SK-N-MC (cell line): Measurements from ENCODE around the gene WDR82.

ENCODE experiments used
- DNase-seq: peaks from one replicate; pipeline ENCODE4 v3.0.0-alpha.2; 2011; ENCODE audit warnings: low read depth, low spot score
- H3K27ac ChIP-seq: fragments of 200-600 bp; sonication (generic); 2 replicates; pipeline ENCODE4 v1.5.1; 2016; ENCODE audit warnings: mixed run types
- H3K36me3 ChIP-seq: fragments of 200-600 bp; sonication (generic); 2 replicates; pipeline ENCODE4 v1.6.1; 2017; ENCODE audit warnings: antibody characterized with exemption, low read length, mixed read lengths; ENCODE audit not compliant: insufficient read depth
- H3K4me3 ChIP-seq: fragments of 200-600 bp; sonication (generic); 2 replicates; pipeline ENCODE4 v1.5.1; 2016
- H3K9ac ChIP-seq: fragments of 200-600 bp; sonication (generic); 2 replicates; pipeline ENCODE4 v1.8.0; 2017; ENCODE audit warnings: mixed run types, mixed read lengths; ENCODE audit not compliant: insufficient read length
- H3K9me3 ChIP-seq: fragments of 200-600 bp; sonication (generic); 2 replicates; pipeline ENCODE4 v1.6.1; 2017; ENCODE audit warnings: low read depth, mild to moderate bottlenecking, antibody characterized with exemption, low read length, moderate library complexity, mixed read lengths
- EZH2 ChIP-seq: fragments of 200-600 bp; sonication (generic); IDR thresholded peaks from one replicate; pipeline ENCODE4 v1.6.1; 2017; ENCODE audit warnings: antibody characterized with exemption
- FOXP2 ChIP-seq: optimal IDR thresholded peaks from 2 replicates; pipeline ENCODE3; 2011; ENCODE audit warnings: mild to moderate bottlenecking, moderate library complexity; ENCODE audit not compliant: insufficient read depth; ENCODE audit errors: extremely low read length, control extremely low read depth
- POLR2AphosphoS5 ChIP-seq: IDR thresholded peaks from 2 replicates; pipeline ENCODE4 v1.6.1; 2012; ENCODE audit warnings: mild to moderate bottlenecking, low read depth, low read length, borderline replicate concordance

The WDR82 gene

DNA sequence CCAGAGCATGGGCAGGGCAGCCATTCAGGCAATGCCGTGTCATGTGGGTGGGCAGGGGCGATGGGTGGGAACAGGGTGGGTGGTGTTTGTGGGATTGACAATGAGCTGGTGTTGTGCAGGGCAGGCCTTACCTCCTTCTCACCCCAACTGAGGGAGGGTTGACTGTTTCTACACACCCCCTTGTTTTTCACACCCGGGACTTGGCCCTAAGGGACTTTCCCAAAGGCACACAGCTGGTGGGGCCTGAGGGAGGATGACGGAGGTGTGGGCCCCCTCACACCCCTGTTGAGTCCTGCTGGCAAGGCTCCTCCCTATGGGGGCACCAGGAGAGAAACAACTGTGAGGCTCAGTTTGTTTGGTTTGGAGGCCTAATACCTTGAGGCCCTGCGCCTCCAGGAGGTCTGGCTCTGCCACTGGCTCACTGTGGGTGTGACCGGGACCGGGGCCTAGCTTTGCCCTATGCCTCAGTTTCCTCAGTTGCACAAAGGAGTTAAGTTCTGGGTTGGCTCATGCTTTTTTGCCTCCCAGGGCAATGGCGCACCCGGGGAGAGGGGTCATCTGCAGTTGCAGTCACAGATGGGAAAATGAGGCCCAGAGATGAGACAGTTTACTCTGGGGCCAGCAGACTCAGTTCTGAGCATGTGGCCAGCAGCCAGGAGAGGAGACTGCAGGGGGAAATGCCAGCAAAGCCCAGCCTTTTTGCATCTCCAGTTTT, 32.6 kb upstream of the WDR82 start:
- H3K9ac ChIP-seq: no peak overlapping the region
- H3K36me3 ChIP-seq: no peaks in the 10 kb centered on the region
- no peak overlapping the region for H3K27ac ChIP-seq
- H3K9me3 ChIP-seq: no peaks in the 10 kb centered on the region
- H3K4me3 ChIP-seq: no peak overlapping the region
- no peak for TF ChIP-seq EZH2
- DNase-seq: no peak

DNA sequence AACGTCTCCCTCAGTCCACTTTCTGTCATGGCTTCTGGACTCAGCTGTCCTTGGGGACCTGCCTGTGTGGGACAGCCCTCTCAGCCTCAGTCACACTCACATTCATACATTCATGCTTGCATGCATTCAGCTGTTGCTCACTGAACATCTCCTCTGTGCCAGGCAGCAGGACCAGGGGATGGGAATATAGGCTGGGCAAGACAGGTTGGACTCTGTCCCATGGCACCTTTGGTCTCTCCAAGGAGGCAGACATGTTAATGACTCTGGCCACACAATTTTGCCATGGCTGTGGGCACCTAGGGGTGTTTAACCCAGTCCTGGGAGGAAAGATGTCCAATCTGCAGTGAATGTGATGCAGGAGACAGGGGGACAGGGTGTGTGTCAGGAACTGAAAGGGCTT, 29.9 kb upstream of the WDR82 start:
- no peak for DNase-seq
- Histone ChIP-seq H3K4me3 (no peak overlapping the region), H3K27ac (no peak overlapping the region), H3K36me3 (no peaks in the 10 kb centered on the region), H3K9ac (no peak overlapping the region), H3K9me3 (no peaks in the 10 kb centered on the region)
- no peak for TF ChIP-seq POLR2AphosphoS5
- TF ChIP-seq FOXP2: no peak

DNA sequence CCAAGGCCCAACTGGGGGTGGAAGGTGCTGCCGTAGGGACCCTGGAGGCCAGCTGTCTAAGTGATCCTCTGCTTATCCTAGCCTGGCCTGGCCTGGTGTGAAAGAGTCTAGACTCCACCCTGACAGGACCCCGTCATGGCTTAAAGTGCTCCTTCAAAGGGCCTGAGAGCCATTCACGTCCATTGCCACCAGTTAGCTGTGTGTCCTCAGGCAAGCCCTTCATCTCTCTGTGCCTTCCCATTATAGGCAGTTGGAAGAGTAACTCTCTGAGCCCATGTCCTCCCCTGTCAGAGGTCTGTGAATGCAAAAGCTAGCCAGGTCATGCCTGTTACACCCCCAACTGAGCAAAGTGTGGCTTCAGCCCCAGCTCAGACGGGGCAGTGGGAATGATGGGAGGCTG, 28.5 kb upstream of the WDR82 start:
- no peak for DNase-seq
- Histone ChIP-seq H3K27ac (no peak overlapping the region), H3K4me3 (no peak overlapping the region), H3K9me3 (no peaks in the 10 kb centered on the region), H3K36me3 (no peaks in the 10 kb centered on the region), H3K9ac (no peak overlapping the region)
- TF ChIP-seq FOXP2: no peak
- TF ChIP-seq POLR2AphosphoS5: no peak
- no peak for TF ChIP-seq EZH2

DNA sequence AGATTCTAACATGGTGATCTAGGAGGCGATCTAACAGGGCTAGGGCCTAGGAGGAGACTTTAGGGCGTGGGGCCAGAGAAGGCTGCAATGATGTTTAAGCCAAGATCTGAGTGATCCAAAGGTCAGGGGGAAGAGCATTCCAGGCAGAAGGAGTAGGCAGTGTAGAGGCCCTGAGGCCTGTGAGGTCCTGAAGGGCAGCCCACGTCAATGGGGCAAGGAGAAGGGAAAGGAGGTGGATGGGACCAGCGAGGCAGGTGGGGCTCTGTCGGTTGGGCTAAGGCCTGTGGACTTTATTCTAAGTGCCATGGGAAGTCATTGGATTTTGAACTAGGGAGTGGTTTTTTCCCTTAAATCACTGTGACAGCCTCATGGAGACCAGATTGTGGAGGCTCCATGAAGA, 27.5 kb upstream of the WDR82 start:
- TF ChIP-seq FOXP2: no peak
- no peak for TF ChIP-seq POLR2AphosphoS5
- TF ChIP-seq EZH2: no peak
- Histone ChIP-seq H3K4me3 (no peak overlapping the region), H3K9ac (no peak overlapping the region), H3K36me3 (no peaks in the 10 kb centered on the region), H3K9me3 (no peaks in the 10 kb centered on the region), H3K27ac (no peak overlapping the region)
- no peak for DNase-seq

DNA sequence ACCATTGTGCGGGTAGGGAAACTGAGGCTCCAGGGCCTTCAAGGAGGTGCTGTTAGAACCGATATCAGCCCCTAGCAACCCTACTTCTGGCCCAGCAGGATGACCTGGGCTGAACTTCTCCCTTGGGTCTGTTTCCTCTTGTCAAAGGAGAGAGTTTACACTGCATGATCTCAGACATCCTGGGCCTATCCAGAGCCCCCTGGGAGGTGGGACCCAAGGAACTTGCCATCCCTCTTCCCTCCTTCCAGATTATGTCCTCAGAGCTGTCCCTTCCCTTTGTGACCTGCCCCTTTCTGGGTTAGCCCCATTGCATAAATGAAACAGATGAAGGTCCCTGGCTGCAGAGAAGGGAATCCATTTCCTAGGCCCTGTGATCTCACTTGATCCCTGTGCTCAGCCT, 25.4 kb upstream of the WDR82 start:
- Histone ChIP-seq H3K9me3 (no peaks in the 10 kb centered on the region), H3K4me3 (no peak overlapping the region), H3K9ac (no peak overlapping the region), H3K36me3 (no peaks in the 10 kb centered on the region), H3K27ac (no peak overlapping the region)
- no peak for DNase-seq
- TF ChIP-seq FOXP2 (no peak), EZH2 (no peak), POLR2AphosphoS5 (no peak)

DNA sequence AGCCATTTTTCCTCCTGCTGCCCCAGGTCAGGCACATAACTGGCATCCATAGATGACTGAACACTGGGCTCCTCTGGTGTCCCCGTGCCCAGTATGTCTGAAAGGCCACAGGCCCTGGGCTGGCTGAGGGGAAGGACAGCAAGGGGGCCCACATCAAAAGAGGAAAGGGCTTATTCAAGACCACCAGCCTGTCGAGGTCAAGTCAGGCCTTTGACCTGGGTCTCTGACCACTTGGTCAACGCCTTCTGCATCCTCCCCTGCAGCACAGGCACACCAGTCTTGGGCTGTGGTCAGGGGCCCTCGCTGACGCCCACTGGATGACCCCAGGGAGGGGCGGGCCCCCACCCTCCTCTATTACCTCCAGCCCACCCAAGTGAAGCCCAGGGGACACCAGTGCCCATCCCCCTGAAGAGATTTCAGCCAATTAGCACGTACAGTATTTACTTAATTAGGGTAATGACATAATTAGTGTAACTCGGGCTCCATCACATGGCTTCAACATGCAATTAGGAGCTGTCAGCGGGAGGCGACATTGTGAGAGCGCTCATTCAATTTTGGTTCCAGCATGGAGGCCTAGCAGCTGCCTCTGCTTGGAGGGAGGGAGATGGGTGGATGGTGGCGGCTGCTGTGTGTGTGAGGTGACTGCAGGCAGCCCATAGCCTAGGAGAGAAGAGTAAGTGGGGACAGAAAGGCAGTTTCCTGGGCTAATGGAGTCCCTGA, 24.1 kb upstream of the WDR82 start:
- TF ChIP-seq EZH2: no peak
- TF ChIP-seq FOXP2: no peak
- no peak for TF ChIP-seq POLR2AphosphoS5
- DNase-seq: no peak

DNA sequence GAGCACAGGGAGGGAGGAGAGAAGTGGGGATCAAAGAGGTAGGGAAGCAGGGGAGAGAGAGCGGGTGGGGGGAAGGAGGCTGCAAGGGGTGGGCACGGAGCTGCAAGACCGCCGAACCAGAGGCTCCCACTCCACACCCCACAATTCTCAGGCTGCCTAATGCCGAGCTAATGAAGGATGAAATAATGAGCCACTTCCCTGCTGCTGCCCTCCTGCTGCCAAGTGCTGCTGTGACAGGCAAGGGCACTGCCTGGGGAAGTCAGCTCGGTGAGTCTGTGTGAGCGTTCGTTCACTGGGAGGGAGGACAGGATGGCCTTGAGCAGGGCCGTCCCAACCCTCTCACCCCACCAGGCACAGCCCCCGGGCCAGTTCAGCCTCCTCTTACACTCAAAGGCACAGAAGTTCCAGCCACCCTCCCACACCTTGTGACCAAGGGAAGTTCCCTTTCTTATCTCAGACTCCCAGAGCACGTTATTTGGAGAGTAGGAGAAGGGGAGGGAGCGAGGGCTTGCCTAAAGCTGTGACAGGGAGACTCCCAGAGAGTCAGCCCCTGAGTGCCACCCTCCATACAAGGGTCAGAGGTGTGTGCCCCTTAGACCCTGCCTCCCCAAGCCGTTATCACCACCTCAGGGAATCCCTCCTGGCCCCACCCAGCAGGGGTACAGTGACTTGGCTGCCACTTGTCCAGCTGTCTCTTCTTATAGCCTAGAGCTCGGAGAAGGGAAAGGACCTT, 21.6 kb upstream of the WDR82 start:
- Histone ChIP-seq H3K9me3 (no peaks in the 10 kb centered on the region), H3K4me3 (no peak overlapping the region), H3K27ac (no peak overlapping the region), H3K9ac (no peak overlapping the region), H3K36me3 (no peaks in the 10 kb centered on the region)
- TF ChIP-seq POLR2AphosphoS5 (no peak), FOXP2 (no peak), EZH2 (no peak)
- no peak for DNase-seq

More for the DNA sequence above, 24.1 kb upstream of the WDR82 start:
- H3K27ac ChIP-seq: no peak overlapping the region
- H3K9me3 ChIP-seq: no peaks in the 10 kb centered on the region
- H3K4me3 ChIP-seq: no peak overlapping the region
- no peaks in the 10 kb centered on the region for H3K36me3 ChIP-seq
- H3K9ac ChIP-seq: no peak overlapping the region

DNA sequence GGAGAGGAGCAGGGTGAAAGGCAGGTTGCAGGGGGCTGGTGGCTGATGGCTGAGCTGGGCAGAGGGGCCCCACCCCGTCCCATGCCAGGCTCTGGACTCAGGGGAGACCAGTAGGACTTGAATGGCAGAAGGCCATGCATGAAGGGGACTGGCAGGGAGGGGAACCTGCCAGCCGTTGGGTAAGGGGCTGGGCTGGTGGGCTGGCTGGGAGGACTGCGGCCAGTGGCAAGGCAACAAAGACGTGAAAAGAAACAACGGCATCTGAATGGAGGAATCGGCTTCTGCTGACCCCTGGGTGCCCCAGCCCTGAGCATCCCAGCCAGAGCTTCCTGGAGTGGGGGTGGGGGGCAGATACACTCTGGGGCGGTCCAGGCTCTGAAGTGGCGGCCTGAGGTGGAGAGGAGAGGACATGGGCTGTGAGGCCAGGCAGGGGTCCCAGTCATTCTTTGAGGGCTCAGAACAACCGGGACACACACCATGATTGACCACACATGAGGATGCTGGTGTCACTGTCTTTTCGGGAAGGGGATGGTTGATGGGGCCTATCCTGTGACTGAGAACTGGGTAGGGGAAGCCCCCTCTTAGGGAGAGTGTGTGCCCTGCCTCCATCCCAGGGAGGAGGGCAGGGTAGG, 20.9 kb upstream of the WDR82 start:
- H3K27ac ChIP-seq: no peak overlapping the region
- no peak for DNase-seq
- no peaks in the 10 kb centered on the region for H3K9me3 ChIP-seq
- TF ChIP-seq FOXP2: no peak
- TF ChIP-seq EZH2: no peak
- H3K36me3 ChIP-seq: no peaks in the 10 kb centered on the region
- no peak overlapping the region for H3K9ac ChIP-seq
- no peak overlapping the region for H3K4me3 ChIP-seq
